Glomerular endothelial cell (primary cell): ENCODE data around the gene NLK. TPM values are rescaled to one million over a fixed set of nuclear protein-coding genes. Genes with fewer than 3 reads are reported as not detected.
"Not testable (repeated sequence)": the region's sequence is repeated elsewhere in the genome, so short reads cannot be mapped to it uniquely, and the experiment has no call there.

Experiments used
- DNase-seq: peaks from one replicate; pipeline ENCODE4 v3.0.0-alpha.2; 2011; ENCODE audit warnings: low read depth, low spot score; ENCODE audit errors: extremely low read depth
- total RNA-seq: library from RNA; depleted of rRNA; stranded (reverse); fragments of >200 nt; gene quantifications from 2 replicates; pipeline ENCODE4 v1.2.3, GENCODE V29; 2015

The NLK gene
- total RNA-seq, 1 donor from 2014 or later, result 40.8 TPM

DNA sequence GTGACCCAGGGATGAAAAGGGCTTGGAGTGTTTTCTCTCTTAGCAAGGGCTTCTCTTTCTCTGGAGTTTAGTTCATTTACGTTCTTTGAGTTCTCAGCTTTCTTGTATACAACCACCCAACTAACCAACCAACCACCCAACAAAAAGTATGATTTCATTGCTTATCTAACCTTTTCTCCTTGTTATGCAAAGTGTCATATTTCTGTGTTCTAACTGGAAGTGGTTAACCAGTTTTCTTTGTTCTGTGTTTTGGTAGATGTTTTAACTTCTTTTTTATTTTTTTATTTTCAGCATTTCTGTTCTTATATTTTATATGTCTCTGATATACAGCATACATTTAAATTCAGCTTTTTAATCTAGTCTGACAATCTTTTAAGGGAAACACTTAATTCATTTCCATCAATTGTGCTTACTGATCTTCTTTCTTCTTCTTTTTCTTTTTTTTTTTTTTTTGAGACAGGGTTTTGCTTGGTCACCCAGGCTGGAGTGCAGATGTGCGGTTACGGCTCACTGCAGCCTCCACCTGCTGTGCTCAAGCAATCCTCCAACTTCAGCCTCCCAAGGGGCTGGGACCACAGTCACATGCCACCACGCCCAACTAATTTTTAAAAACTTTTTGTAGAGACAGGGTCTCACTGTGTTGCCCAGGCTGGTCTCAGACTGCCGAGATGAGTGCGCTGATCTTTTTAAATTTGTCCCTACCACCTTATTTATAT, 29.6 kb downstream of the NLK start:
- no peak for DNase-seq

- DNase-seq, result no peak
Measured at GRCh38 chr17:28072936-28073533, 30.6 kb downstream of the NLK start.

- no peak for DNase-seq
Measured at GRCh38 chr17:28074010-28074409, 31.5 kb downstream of the NLK start.

GRCh38 chr17:28076144-28076543, 33.7 kb downstream of the NLK start:
- no peak for DNase-seq

DNA sequence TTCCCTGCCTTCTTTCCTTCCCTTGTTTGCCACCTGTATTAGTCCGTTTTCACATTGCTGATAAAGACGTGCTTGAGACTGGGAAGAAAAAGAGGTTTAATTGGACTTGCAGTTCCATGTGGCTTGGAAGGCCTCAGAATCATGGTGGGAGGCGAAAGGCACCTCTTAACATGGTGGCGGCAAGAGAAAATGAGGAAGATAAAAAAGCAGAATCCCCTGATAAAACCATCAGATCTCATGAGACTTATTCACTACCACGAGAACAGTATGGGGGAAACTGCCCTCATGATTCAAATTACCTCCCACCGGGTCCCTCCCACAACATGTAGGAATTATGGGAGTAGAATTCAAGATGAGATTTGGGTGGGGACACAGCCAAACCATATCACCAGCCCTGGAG, 34.7 kb downstream of the NLK start:
- DNase-seq, result not testable (repeated sequence)

- no peak for DNase-seq
Measured at GRCh38 chr17:28078341-28079229, 36.1 kb downstream of the NLK start.

- no peak for DNase-seq
Measured at GRCh38 chr17:28081467-28081866, 39.0 kb downstream of the NLK start.

- DNase-seq, result no peak
Measured at GRCh38 chr17:28085766-28086165, 43.3 kb downstream of the NLK start.

DNA sequence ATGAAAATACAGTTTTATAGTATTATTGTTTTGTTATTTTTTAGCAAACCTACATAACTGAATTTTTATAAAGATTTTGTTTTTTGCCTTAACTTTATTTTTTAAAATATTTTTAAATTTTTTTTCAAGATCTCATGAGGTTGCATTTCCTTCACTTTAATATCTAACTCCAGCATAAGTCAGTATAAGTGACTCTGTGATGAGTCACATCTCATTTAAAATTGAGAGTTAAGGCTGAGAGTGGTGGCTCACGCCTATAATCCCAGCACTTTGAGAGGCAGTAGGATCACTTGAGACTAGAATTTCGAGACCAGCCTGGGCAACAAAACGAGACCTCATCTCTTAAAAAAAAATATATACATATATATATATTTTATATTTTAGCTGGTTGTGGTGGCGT, 44.0 kb downstream of the NLK start:
- no peak for DNase-seq

DNA sequence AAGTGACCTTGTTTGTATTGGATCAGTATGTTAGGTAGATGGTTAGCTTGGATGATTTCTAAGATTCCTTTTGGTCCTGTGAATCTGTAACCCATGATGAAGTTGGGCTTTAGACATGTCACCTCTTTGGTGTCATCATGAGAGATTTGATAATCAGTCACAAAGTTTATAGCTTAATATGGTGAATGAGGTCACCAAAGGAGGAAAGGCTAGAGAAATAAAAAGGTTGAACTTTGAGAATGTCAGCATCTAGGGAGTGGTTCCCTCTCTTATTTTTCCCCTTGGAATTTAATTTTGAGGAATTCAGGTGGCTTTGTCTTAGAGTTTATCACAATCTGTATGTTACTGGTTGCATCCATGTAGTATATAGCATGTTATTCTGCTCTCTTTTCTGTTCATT, 45.3 kb downstream of the NLK start:
- no peak for DNase-seq

DNA sequence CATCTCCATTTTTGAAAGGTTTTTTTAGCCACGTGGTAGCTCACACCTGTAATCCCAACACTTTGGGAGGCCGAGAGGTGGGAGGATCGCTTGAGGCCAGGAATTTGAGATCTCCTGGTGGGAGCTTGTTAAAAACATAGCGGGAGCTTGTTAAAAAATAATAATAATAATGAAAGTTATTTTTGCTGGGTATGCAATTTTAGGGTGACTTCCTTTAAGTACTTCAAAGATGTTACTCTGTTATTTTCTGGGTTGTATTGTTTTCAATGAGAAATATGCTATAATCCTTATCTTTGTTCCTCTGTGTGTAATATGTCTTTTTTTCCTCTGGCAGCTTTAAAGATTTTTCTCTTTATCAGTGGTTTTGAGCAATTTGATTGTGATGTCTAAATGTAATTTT, 48.1 kb downstream of the NLK start:
- DNase-seq, result no peak

DNA sequence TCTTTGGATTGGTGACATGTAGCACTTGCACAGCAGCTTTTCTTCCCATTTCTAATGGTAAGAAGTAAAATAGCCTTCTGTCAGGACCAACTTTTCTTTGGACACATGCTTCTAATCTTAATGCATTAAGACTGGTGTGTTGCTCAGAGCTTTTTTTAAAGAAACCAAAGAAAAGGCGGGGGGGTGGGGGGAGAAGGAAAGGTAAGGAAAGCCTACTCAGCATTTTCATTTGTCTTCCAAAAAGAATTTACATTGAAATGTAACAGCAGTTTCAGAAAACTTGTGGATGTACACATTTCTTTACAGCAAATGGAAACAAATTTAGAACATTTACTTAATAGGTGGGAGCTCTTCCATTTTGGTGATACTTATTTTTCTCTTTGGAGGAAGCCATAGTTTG, 49.6 kb downstream of the NLK start:
- no peak for DNase-seq

- no peak for DNase-seq
Measured at GRCh38 chr17:28093999-28094716, 51.7 kb downstream of the NLK start.

GRCh38 chr17:28096756-28097155, 54.3 kb downstream of the NLK start:
- DNase-seq, result no peak

- no peak for DNase-seq
Measured at GRCh38 chr17:28097254-28097653, 54.8 kb downstream of the NLK start.

GRCh38 chr17:28097901-28098300, 55.4 kb downstream of the NLK start:
- DNase-seq, result no peak

- DNase-seq, result not testable (repeated sequence)
Measured at GRCh38 chr17:28098591-28098990, 56.1 kb downstream of the NLK start.

DNA sequence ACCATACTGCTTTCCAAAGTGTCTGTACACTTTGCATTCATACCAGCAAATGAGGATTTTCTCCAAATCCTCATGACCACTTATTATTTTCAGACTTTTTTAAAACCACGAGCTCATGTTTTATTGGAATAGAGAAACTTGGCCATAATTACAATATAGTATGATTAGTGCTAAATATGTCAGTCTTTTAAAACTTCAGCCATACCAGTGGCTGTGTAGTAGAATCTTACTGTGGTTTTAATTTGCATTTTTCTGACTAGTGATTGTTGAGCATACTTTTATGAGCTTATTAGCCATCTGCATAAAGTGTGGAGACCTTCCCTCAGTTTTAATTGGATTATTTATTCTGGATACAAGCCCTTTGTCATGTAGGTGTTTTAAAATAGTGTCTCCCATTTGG, 57.8 kb downstream of the NLK start:
- DNase-seq, result no peak

DNA sequence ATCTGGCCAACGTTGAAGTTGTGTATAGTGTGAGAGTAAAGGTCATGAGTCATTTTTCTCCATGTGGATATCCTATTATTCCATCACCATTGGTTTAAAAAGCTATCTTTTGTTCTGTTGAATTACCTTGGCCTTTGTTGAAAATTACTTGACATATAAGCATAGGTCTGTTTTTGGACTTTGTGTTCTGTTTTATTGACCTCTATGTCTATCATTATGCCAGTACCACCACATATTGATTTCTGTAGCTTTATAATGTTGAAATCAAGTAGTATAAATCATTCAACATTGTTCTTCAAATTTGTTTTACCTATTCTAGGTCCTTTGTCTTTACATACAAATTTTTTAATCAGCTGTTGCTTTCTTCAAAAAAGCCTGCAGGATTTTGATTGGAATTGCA, 58.5 kb downstream of the NLK start:
- no peak for DNase-seq

DNA sequence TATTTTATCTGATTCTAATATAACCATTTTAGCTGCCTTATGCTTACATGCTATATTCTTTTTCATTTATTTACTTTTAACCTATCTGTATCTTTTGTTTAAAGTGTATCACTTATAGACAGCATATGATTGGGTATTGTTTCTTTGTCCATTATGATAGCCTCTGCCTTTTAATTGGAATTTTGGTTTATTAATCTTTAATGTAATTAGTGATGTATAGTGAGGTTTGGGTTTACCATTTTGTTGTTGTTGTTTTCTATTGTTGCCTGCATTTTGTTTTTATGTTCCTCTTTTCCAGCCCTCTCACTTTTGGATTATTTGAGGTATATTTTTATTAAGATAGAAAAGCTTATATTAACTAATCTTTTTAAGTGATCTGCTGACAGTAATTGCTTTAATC, 59.4 kb downstream of the NLK start:
- DNase-seq, result no peak

- no peak for DNase-seq
Measured at GRCh38 chr17:28105501-28105900, 63.0 kb downstream of the NLK start.
